IgD-negative memory B cell (primary cell): Measurements from ENCODE around the gene SLC17A1. TPM values are rescaled to one million over a fixed set of nuclear protein-coding genes. Genes with fewer than 3 reads are reported as not detected.

Source experiments
- H3K27ac Mint-ChIP-seq, 3 donors: one replicate each; pipeline ENCODE4 v1.8.0; 2020 to 2022; ENCODE audit warnings: mild to moderate bottlenecking in 3 of 3, mixed read lengths in 3 of 3, moderate library complexity in 1 of 3
- H3K27me3 Mint-ChIP-seq: one replicate; pipeline ENCODE4 v1.8.0; 2021; ENCODE audit warnings: mixed read lengths
- H3K36me3 Mint-ChIP-seq: one replicate; pipeline ENCODE4 v1.8.0; 2020; ENCODE audit warnings: mild to moderate bottlenecking, mixed read lengths
- H3K4me1 Mint-ChIP-seq, 3 donors: one replicate each; pipeline ENCODE4 v1.8.0; 2020 to 2022; ENCODE audit warnings: mixed read lengths in 3 of 3, mild to moderate bottlenecking in 1 of 3
- H3K4me3 Mint-ChIP-seq, 4 donors: one replicate each; pipeline ENCODE4 v1.8.0; 2020 to 2022; ENCODE audit warnings: mild to moderate bottlenecking in 4 of 4, mixed read lengths in 4 of 4, moderate library complexity in 3 of 4
- H3K9me3 Mint-ChIP-seq, 3 donors: one replicate each; pipeline ENCODE4 v1.8.0; 2020 to 2021; ENCODE audit warnings: mixed read lengths in 3 of 3, mild to moderate bottlenecking in 1 of 3
- polyA plus RNA-seq: library from polyadenylated mRNA; unstranded; fragments of 300-500 nt; fragmentation: Illumina TruSeq; gene quantifications from one replicate; pipeline ENCODE4 v1.2.3, GENCODE V29; 2021

The SLC17A1 gene, protein sequence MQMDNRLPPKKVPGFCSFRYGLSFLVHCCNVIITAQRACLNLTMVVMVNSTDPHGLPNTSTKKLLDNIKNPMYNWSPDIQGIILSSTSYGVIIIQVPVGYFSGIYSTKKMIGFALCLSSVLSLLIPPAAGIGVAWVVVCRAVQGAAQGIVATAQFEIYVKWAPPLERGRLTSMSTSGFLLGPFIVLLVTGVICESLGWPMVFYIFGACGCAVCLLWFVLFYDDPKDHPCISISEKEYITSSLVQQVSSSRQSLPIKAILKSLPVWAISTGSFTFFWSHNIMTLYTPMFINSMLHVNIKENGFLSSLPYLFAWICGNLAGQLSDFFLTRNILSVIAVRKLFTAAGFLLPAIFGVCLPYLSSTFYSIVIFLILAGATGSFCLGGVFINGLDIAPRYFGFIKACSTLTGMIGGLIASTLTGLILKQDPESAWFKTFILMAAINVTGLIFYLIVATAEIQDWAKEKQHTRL
- polyA plus RNA-seq = not detected

DNA sequence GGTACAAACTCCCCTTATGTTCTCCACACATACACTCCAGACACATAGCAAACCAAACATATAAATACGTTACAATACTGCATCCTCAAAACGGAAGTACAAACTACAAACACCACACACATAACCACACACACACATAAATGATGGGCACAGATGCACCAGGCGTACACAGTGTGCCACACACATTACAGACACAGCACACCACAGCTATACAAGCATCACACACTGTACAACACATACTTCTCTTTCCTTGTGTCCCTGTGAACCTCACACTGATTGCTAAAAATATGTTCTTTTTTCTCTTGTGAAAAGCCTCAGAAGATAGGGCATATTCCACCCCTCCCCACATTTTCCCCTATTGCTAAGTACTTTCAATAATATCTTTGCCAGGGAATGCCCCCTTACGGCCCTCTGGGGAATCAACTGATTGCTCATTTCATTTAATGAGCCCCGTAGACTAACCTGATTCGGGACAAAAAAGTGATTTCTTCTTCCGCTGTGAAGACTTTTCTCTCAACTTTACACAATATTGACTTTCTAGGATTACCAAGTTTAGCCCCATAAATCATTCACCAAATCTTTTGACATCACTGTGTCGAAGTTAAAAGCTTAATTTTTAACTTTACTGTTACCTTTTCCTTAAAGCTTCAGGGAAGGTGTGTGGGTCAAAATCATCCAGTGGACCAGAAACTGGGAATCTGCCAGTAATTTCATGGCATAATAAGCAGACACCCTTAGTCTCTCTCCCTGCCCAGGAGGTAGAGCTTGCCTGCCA lies at the start of gene SLC17A1:
Gene SLC17A1 (minus strand): TSS at position 521 of the 775 bp plus-strand sequence. CDS start 1,495 bp downstream, outside the sequence.
- Mint-ChIP-seq H3K27me3 (peaks cover 5% of the 10 kb centered on the region), H3K9me3 (no peaks in the 10 kb centered on the region), H3K4me3 (no peak within 1 kb of the TSS), H3K27ac (no peak within 1 kb of the TSS), H3K4me1 (peaks cover 0 to 4% (median 0%) of the 10 kb centered on the region in 3 donors), H3K36me3 (no peaks in the 10 kb centered on the region)

DNA sequence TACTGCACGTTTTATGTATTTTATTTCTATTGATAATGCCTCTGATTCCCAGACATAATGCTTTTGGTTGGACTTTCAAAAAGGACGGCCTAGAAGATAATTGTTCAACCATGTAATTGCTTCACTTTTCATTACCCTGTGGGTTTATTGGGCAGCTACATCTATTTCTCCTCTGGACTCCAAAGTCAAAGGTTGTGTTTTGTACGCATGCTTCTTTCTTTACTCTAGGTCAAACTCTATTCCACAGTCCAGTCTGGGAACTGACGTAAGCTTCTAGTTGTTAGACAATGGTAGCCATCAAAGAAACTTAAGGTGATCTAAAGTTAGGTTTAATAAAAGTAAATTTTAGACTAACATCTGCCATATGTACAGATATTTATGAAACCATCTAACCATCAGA lies 48.7 kb upstream of the SLC17A1 start:
- peaks cover 3% of the 10 kb centered on the region for H3K36me3 Mint-ChIP-seq
- peaks cover 21% of the 10 kb centered on the region for H3K27me3 Mint-ChIP-seq
- H3K9me3 Mint-ChIP-seq = peaks cover 0 to 4% (median 0%) of the 10 kb centered on the region in 3 donors
- H3K27ac Mint-ChIP-seq = no peak overlapping the region
- H3K4me1 Mint-ChIP-seq = peaks cover 0 to 4% (median 0%) of the 10 kb centered on the region in 3 donors
- H3K4me3 Mint-ChIP-seq = no peak overlapping the region

DNA sequence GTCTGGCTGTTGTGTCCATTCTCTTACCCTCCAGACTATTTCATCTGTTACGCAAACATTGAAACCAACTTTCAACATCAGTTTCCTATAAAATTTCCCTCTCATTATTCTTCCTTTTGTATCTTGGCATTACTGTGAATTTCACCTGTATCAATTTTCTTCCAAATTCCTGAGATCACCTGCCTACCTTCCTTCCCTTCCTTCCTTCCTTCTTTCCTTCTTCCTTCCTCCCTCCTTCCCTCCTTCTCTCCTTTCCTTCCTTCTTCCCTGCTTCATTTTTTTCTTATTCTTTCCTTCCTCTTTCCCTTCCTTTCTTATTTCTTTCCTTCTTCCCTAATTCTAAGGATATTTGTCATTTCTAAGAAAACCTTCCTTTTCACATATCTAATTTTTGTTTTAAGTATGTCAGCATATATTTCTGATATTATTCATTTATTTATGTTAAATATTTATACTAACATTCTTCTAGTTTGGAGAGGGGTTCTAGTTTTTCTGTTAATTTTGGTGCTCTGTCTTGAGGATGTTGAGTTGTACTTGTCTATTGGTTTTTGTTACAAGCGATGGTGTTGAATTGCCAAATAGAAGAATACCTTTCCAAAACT lies 47.0 kb upstream of the SLC17A1 start:
- peaks cover 0 to 4% (median 0%) of the 10 kb centered on the region in 3 donors for H3K4me1 Mint-ChIP-seq
- H3K9me3 Mint-ChIP-seq = no peaks in the 10 kb centered on the region
- no peak overlapping the region for H3K4me3 Mint-ChIP-seq
- peaks cover 21% of the 10 kb centered on the region for H3K27me3 Mint-ChIP-seq
- H3K27ac Mint-ChIP-seq = no peak overlapping the region
- H3K36me3 Mint-ChIP-seq = peaks cover 6% of the 10 kb centered on the region

DNA sequence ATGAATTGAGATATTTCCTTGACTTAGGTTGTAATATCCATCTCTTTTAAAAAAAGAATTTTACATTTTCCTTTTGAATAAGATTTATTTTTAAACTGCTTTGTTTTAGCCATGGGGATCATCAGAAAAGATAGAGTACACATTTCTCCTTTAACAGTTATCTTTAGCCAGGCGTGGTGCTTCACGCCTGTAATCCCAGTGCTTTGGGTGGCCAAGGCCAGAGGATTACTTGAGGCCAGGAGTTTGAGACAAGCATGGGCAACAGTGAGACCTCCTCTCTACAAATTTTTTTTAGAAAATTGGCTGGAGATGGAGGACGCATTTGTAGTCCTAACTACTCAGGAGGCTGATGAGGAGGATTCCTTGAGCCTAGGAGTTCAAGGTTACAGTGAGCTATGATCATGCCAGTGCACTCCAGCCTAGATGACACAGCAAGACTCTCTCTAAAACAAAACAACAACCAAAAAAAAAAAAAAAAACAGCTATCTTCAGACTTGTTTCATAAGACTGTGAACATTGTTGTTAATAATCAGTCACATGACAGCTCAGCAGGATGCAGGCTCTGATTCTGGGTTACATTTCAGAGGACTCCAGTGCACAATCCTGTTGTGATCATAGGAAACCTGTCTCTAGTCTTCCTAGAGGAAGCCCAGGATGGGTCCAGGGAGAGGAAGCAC lies 44.2 kb upstream of the SLC17A1 start:
- H3K9me3 Mint-ChIP-seq = no peaks in the 10 kb centered on the region
- H3K27ac Mint-ChIP-seq = no peak overlapping the region
- H3K4me3 Mint-ChIP-seq = no peak overlapping the region
- peaks cover 5% of the 10 kb centered on the region for H3K36me3 Mint-ChIP-seq
- H3K4me1 Mint-ChIP-seq = peaks cover 0 to 3% (median 0%) of the 10 kb centered on the region in 3 donors
- peaks cover 10% of the 10 kb centered on the region for H3K27me3 Mint-ChIP-seq

DNA sequence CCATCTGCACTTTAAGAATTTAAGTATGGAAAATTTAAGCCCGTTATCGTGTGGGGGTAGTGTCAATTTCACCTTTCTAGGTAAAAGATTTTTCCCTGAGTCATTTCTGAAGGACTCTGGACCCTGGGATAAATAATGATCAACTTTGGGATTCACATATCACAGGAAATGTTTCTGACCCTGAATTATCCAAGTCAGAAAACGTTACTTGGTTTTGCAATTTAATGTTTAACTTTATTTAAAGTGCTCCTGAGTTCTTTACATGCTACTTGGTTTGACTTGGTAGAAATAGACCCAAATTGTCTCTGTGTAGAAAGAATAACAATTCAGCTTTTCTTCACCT lies 43.7 kb upstream of the SLC17A1 start:
- peaks cover 10% of the 10 kb centered on the region for H3K27me3 Mint-ChIP-seq
- no peaks in the 10 kb centered on the region for H3K9me3 Mint-ChIP-seq
- H3K36me3 Mint-ChIP-seq = peaks cover 5% of the 10 kb centered on the region
- H3K4me3 Mint-ChIP-seq = no peak overlapping the region
- peaks cover 0 to 3% (median 0%) of the 10 kb centered on the region in 3 donors for H3K4me1 Mint-ChIP-seq
- H3K27ac Mint-ChIP-seq = no peak overlapping the region

DNA sequence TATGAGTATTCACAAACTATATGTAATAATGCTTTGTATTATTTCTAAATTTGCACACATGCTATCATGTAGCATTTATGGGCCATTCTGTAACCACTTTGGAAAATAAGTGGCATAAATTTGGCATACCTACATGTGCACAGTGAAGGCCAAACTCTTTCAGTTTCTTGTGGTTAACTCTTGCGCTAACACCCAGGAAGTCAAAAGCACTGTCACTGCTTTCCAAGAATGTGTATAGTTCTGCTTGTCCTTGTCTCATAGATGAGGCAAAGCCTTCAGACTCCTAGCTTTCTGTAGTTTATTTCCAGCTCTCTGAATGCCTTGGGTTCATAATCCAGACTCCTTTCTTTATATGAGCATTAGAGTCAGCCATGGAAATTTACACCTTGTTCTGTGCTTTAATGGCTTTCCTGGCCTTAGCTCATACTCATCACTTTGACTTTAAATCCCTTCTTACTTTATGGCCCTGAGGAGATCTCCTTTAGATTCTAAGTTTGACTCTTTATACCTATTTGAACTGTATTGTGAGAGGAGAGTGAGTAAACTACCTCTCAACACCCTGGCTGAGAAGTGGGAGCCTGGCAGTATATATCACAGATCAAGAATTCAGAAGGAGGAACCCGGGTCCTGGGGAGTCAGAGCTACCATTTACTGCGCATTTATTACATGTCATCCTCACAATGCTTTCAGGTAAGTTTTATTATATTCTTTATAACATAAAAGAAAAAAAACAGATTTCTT lies 43.1 kb upstream of the SLC17A1 start:
- no peak overlapping the region for H3K27ac Mint-ChIP-seq
- peaks cover 0 to 3% (median 0%) of the 10 kb centered on the region in 3 donors for H3K4me1 Mint-ChIP-seq
- no peak overlapping the region for H3K4me3 Mint-ChIP-seq
- peaks cover 3% of the 10 kb centered on the region for H3K36me3 Mint-ChIP-seq
- H3K9me3 Mint-ChIP-seq = no peaks in the 10 kb centered on the region
- H3K27me3 Mint-ChIP-seq = peaks cover 10% of the 10 kb centered on the region

DNA sequence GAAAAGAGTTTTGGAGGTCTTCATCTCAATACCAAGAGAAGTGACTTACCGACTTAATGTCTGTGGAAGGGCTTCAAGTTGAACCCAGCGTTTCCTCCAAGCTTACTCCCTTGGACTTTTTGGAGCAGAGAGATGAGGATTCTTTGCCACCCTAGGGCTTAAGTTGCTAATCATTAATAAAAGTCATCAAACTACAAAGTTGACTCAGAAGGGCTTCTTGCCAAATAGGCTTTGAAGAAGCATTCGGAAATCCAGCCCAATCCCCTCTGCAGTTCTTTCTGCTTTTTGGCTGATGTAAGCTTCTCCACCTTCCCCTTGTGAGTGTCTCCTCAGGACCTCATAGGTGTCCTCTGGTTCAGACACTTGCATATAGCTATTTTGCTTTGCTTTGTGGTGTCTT lies 42.3 kb upstream of the SLC17A1 start, which contains the start of gene SLC17A3:
Gene SLC17A3 (minus strand): TSS at position 126 of the 400 bp plus-strand sequence. CDS start 5,856 bp downstream, outside the sequence.
- H3K4me3 Mint-ChIP-seq = no peak within 1 kb of the TSS

DNA sequence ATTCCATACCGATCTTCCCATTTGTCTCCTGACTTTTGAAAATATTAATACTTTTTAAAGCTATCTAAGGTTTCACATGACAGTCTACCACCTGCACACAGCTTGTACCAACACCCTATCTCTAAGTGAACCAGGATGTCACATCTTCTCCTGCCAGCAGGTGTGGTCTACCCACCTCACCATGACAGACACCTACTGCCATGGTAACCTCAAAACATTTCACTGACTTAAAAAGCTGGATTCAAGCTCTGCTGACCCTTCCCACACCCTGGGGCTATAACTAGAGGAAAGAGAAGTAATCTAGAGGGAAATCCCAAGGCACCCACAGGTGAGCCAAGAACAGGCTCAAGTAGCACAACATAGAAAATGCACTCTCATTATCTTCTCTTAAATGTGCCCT lies 41.0 kb upstream of the SLC17A1 start:
- H3K27ac Mint-ChIP-seq = peak overlapping the region in 1 of 3 donors; percentile 79
- peaks cover 3% of the 10 kb centered on the region for H3K36me3 Mint-ChIP-seq

More for the DNA sequence above, 42.3 kb upstream of the SLC17A1 start, which contains the start of gene SLC17A3:
- Mint-ChIP-seq H3K4me1 (peaks cover 0 to 3% (median 0%) of the 10 kb centered on the region in 3 donors), H3K36me3 (peaks cover 3% of the 10 kb centered on the region), H3K27ac (no peak within 1 kb of the TSS), H3K27me3 (peaks cover 8% of the 10 kb centered on the region), H3K9me3 (no peaks in the 10 kb centered on the region)

DNA sequence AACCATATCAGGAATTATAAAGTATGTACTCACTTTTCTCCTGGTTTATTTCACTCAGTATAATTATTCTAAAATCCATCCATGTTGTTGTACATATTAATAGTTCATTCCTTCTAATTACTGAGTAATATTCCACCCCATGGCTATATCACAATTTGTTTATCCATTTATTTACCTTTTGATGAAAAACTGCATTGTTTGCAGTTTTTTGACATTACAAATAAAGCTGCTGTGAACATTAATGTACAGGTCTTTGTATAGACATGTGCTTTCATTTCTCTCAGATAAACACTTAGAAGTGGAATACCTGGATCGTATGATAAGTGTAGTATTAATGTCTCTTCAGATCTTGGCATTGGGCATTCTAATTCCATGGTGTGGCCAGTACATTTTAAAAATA lies 38.0 kb upstream of the SLC17A1 start:
- Mint-ChIP-seq H3K27ac (no peak overlapping the region), H3K9me3 (no peaks in the 10 kb centered on the region), H3K36me3 (no peaks in the 10 kb centered on the region), H3K4me3 (no peak overlapping the region), H3K27me3 (peaks cover 3% of the 10 kb centered on the region), H3K4me1 (peaks cover 0 to 3% (median 0%) of the 10 kb centered on the region in 3 donors)

More for the DNA sequence above, 41.0 kb upstream of the SLC17A1 start:
- H3K9me3 Mint-ChIP-seq = no peaks in the 10 kb centered on the region
- peaks cover 0 to 3% (median 0%) of the 10 kb centered on the region in 3 donors for H3K4me1 Mint-ChIP-seq
- no peak overlapping the region for H3K4me3 Mint-ChIP-seq
- H3K27me3 Mint-ChIP-seq = peaks cover 6% of the 10 kb centered on the region

DNA sequence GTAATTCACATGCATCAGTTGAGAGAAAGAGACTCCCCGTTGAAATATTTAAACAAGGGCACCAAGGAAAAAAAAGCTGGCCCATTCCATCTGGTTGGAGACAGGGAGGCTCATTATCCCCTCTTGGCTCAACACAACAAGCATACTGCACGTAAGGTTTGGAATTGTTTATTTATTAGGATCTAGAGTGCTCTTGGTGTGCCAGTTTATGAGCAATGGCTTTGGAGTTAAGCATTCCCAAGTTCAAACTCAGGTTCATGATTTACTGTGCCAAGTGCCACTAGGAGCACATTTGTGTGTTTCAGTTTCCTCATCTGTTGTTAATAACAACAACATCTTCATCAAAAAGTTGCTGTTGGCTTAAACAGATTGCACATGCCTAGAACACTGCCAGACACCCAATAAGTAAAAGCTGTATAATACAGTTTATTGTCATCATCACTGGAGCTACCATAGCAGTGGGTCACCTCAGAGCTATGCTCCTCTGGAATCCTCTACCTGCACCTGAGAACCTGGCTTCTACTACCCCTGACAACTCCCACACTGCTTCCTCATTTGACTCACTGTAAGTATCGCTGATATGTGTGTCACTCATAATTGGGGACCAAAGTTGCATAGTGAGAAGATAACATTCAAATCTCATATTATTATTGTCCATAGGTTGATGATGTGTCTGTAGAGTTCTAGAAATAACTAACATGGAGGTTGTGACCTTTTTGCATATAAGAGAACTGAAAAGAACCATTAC lies 36.8 kb upstream of the SLC17A1 start:
- Mint-ChIP-seq H3K4me3 (no peak overlapping the region), H3K36me3 (no peaks in the 10 kb centered on the region), H3K27ac (no peak overlapping the region), H3K9me3 (no peaks in the 10 kb centered on the region), H3K4me1 (peaks cover 0 to 3% (median 0%) of the 10 kb centered on the region in 3 donors), H3K27me3 (peaks cover 4% of the 10 kb centered on the region)

DNA sequence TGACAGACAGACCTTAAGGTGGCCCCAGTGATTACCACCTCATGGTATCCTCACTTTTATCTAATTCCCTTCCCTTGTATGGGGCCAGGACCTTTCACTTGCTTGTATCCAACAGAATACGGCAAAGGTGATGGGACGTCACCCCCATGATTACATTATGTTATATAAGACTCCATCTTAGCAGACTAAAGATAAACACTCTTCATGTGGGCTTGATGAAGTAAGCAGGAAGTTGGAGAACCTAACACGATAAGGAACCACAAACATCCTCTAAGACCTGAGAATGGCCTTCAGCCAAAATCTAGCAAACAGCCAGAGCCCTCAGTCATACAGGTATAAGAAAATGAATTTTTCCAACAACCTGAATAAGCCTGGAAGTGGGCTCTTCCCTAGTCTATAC lies 34.2 kb upstream of the SLC17A1 start:
- Mint-ChIP-seq H3K9me3 (no peaks in the 10 kb centered on the region), H3K4me1 (no peaks in the 10 kb centered on the region), H3K36me3 (no peaks in the 10 kb centered on the region), H3K4me3 (no peak overlapping the region), H3K27me3 (peaks cover 6% of the 10 kb centered on the region), H3K27ac (no peak overlapping the region)

DNA sequence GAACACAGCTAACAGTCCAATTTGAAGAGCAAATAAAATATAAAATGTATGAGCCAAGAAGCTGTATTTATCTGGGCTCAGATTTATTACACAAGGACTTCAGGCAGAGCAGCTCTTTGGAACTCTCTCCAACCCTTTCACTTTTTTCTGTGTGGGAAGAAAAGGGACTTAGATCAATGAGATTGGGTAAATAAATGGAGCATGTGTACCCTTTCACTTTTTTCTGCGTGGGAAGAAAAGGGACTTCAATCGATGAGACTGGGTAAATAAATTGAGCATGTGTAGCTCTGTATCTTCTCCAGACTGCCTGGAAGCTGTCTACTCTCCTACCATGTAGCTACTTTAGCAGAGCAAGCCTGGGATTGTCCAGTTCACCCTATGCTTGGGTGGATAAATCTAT lies 31.5 kb upstream of the SLC17A1 start:
- Mint-ChIP-seq H3K4me3 (no peak overlapping the region), H3K27ac (no peak overlapping the region)

DNA sequence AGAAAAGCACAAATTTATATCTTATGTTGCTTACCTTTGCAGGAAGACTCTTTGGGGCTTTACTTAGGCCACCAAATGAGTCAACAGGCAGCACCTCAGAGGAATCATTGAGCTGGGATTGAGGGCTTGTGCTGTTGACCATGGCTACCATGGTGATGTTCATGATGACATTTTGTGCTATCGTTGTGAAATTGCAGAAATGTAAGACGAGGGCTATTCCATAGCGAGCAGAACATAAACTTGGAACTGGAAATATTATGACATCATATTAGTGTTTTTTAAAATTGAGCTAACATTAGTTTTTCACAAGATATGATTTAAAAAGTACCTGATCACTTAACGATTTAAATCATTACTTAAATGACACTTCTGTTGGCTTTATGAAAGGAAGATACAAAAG lies 30.3 kb upstream of the SLC17A1 start:
- Mint-ChIP-seq H3K27me3 (peaks cover 8% of the 10 kb centered on the region), H3K4me1 (no peaks in the 10 kb centered on the region), H3K9me3 (no peaks in the 10 kb centered on the region), H3K4me3 (no peak overlapping the region), H3K36me3 (no peaks in the 10 kb centered on the region), H3K27ac (no peak overlapping the region)

More for the DNA sequence above, 31.5 kb upstream of the SLC17A1 start:
- Mint-ChIP-seq H3K9me3 (no peaks in the 10 kb centered on the region), H3K27me3 (peaks cover 8% of the 10 kb centered on the region), H3K36me3 (no peaks in the 10 kb centered on the region), H3K4me1 (no peaks in the 10 kb centered on the region)
